Gastrocnemius medialis (tissue), 4 donors: ENCODE data around the gene STX8. TPM values are rescaled to one million over a fixed set of nuclear protein-coding genes. Genes with fewer than 3 reads are reported as not detected.

Source experiments
- ATAC-seq, 2 donors: fragments of 150-250 bp; one replicate each; pipeline ENCODE4 v1.9.1; 2016
- DNase-seq, 2 donors: peaks; one replicate each; pipeline ENCODE4 v3.0.0-alpha.2; 2019
- H3K27ac ChIP-seq, 4 donors: fragments of 200-600 bp; sonication (generic); 1 replicate in 1 of 4; 2 replicates in 3 of 4; pipeline ENCODE4 v1.5.1; 2016 to 2018; ENCODE audit warnings: mild to moderate bottlenecking in 2 of 4, moderate library complexity in 1 of 4
- H3K27me3 ChIP-seq, 3 donors: fragments of 200-600 bp; sonication (generic) in 2 of 3; 1 replicate in 1 of 3; 2 replicates in 2 of 3; pipeline versions ENCODE4 v1.5.1 to v1.6.0; 2016 to 2019; ENCODE audit warnings: mild to moderate bottlenecking in 1 of 3, moderate library complexity in 1 of 3
- H3K36me3 ChIP-seq, 2 donors: fragments of 200-600 bp; sonication (generic) in 1 of 2; one replicate each; pipeline ENCODE4 v1.5.1; 2017 to 2018
- H3K4me1 ChIP-seq, 2 donors: fragments of 200-600 bp; sonication (generic) in 1 of 2; one replicate each; pipeline ENCODE4 v1.5.1; 2016 to 2017; ENCODE audit warnings: mild to moderate bottlenecking in 2 of 2
- H3K4me3 ChIP-seq, 4 donors: fragments of 200-600 bp; sonication (generic) in 3 of 4; 1 replicate in 1 of 4; 2 replicates in 3 of 4; pipeline ENCODE4 v1.5.1; 2016 to 2019; ENCODE audit warnings: mild to moderate bottlenecking in 2 of 4
- H3K9me3 ChIP-seq, 3 donors: fragments of 200-600 bp; sonication (generic) in 2 of 3; 1 replicate in 1 of 3; 2 replicates in 2 of 3; pipeline ENCODE4 v1.5.1; 2016 to 2019
- CTCF ChIP-seq, 5 experiments: fragments of 450-650 bp in 3 of 5; fragments of 200-600 bp in 2 of 5; sonication (generic) in 2 of 5; IDR thresholded peaks in 4 of 5; conservative IDR thresholded peaks in 1 of 5; 1 replicate in 4 of 5; 2 replicates in 1 of 5; pipeline ENCODE4 v1.5.1; 2016 to 2019; ENCODE audit warnings: antibody characterized with exemption in 5 of 5, mild to moderate bottlenecking in 3 of 5, moderate library complexity in 3 of 5
- POLR2A ChIP-seq, 2 donors: fragments of 450-650 bp; IDR thresholded peaks; one replicate each; pipeline ENCODE4 v1.6.1; 2017; ENCODE audit warnings: antibody characterized with exemption in 2 of 2, mild to moderate bottlenecking in 2 of 2, moderate library complexity in 2 of 2
- in situ Hi-C, 4 donors: fragments of 200-750 bp; cut with MboI; loops; one replicate each; pipeline versions ENCODE4 v1.15.0 to v1.8.0; 2017; ENCODE audit warnings: low sequenced_read_pairs in 4 of 4
- intact Hi-C: fragments of 100-400 bp; cut with DNase I; formaldehyde crosslinking; loops from one replicate; pipeline ENCODE4 v1.15.1; 2023; ENCODE audit warnings: low total_unique reads
- total RNA-seq, 4 donors: library from RNA; depleted of rRNA; stranded (reverse); fragments of >200 nt; gene quantifications; one replicate each; pipeline versions ENCODE4 v1.1.0 to v1.2.3, GENCODE V29; 2016

Gene STX8
- total RNA-seq, 4 donors from 2014 or later = 39.1 to 67.7 (median 58.2) TPM

- ATAC-seq = no peak
- Histone ChIP-seq H3K4me1 (peaks cover 0 to 4% of the 10 kb centered on the region in 2 donors), H3K9me3 (peaks cover 3 to 6% (median 6%) of the 10 kb centered on the region in 3 donors), H3K27ac (no peak overlapping the region), H3K4me3 (no peak overlapping the region), H3K36me3 (no peaks in the 10 kb centered on the region), H3K27me3 (no peaks in the 10 kb centered on the region)
- in situ Hi-C loops (no loop called here), intact Hi-C loops (no loop called here)
- no peak for DNase-seq
- TF ChIP-seq POLR2A (IDR thresholded peaks at IDR 0.05) (no peak), CTCF (IDR thresholded peaks at IDR 0.05 in 4 of 5, conservative IDR thresholded peaks at IDR 0.05 in 1 of 5) (no peak)
Measured at GRCh38 chr17:9212376-9213302, 363.0 kb downstream of the STX8 start.

DNA sequence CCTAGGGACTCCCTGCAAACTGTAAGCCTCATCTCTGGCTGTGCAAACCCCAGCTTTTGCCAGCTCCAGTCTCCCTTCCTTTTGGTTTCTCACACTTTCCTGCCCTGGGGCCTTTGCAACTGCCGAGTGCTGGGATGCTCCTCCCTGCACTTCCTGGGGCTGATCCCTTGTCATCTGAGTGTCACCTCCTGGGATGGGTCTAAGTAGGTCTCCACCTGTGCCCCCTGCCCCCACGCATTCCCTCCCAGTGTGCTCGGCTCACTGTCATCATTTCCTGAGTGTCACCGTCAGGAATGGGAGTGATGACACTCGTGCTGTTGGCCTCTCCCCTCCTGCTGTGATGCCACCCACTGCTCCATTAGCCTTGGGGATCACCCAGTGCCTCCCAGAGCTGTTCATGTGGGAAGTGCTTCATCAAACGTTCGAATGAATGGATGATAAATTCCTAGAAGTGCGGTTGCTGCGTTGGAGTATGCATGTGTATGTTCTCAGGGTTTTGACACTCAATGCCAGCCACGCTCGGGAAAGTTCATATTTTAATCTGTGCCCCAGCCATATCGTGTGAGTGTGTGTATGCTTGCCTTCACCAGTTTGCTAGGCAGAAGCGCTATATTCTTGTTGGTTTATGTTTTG, 364.4 kb downstream of the STX8 start:
- TF ChIP-seq CTCF (IDR thresholded peaks at IDR 0.05 in 4 of 5, conservative IDR thresholded peaks at IDR 0.05 in 1 of 5) (no peak), POLR2A (IDR thresholded peaks at IDR 0.05) (no peak)
- Histone ChIP-seq H3K27ac (no peak overlapping the region), H3K27me3 (no peaks in the 10 kb centered on the region), H3K4me1 (no peaks in the 10 kb centered on the region), H3K9me3 (peaks cover 3 to 6% (median 6%) of the 10 kb centered on the region in 3 donors), H3K4me3 (no peak overlapping the region), H3K36me3 (no peaks in the 10 kb centered on the region)
- DNase-seq (no peak), ATAC-seq (no peak)
- intact Hi-C loops = no loop called here
- in situ Hi-C loops = no loop called here

DNA sequence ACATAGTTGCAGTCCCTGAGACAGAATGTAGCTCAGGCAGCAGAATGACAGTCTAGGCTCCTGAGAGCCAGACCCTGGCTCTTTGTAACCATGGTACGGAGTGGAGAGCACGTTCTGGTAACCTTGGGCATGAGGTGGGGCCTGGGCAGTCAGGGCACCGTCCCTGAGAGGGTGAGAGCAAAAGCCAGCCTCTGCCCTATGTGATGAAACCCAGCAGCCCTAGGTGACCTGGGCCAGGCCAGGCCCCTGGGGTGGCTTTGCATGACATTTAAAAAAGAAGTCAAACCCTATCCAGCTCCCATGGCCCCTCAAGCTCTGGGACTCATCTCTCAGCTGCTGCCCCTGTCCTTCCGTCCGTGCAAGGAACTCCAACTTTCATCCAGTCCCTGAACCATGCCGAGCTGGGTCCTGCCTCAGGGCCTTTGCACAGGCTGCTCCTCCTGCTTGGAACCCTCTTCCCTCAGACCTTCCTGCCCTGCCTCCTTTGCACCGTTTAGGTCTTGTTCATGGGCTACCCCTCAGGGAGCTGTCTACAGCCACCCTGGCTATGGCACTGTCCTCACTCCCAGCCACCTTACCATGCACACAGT, 365.7 kb downstream of the STX8 start:
- Histone ChIP-seq H3K27ac (no peak overlapping the region), H3K9me3 (no peaks in the 10 kb centered on the region), H3K36me3 (no peaks in the 10 kb centered on the region), H3K27me3 (no peaks in the 10 kb centered on the region), H3K4me3 (no peak overlapping the region), H3K4me1 (no peaks in the 10 kb centered on the region)
- intact Hi-C loops (no loop called here), in situ Hi-C loops (no loop called here)
- ATAC-seq = no peak
- no peak for TF ChIP-seq CTCF (IDR thresholded peaks at IDR 0.05 in 4 of 5, conservative IDR thresholded peaks at IDR 0.05 in 1 of 5)
- no peak for TF ChIP-seq POLR2A (IDR thresholded peaks at IDR 0.05)
- DNase-seq = no peak

DNA sequence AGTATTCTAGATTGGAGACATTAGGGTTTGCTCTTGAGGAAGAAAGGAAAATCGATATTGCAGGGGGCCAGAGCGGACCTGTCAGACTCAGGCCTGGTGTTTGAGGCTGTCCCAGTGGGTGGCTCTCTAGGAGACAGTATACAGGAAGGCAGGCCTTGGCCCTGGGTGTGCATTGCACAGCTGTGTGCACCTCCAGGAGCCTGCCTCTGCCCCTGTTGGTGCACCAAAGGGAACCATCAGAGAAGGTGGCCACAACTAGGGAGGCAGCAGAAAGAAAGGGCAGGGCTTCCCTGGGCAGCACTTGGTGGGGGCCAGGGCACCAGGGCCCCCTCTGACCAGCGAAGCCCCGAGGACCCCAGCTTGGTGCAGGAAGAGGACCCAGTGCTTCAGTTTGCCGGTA, 366.3 kb downstream of the STX8 start:
- no peaks in the 10 kb centered on the region for H3K27me3 ChIP-seq
- ATAC-seq (no peak), DNase-seq (no peak)
- H3K4me1 ChIP-seq = no peaks in the 10 kb centered on the region
- in situ Hi-C loops (no loop called here), intact Hi-C loops (no loop called here)
- TF ChIP-seq CTCF (IDR thresholded peaks at IDR 0.05 in 4 of 5, conservative IDR thresholded peaks at IDR 0.05 in 1 of 5) = no peak
- TF ChIP-seq POLR2A (IDR thresholded peaks at IDR 0.05) = no peak
- no peak overlapping the region for H3K27ac ChIP-seq
- H3K4me3 ChIP-seq = no peak overlapping the region
- H3K9me3 ChIP-seq = no peaks in the 10 kb centered on the region
- H3K36me3 ChIP-seq = no peaks in the 10 kb centered on the region
